ENCODE data around the gene FBXO24. TPM values are rescaled to one million over a fixed set of nuclear protein-coding genes. Genes with fewer than 3 reads are reported as not detected.

The FBXO24 gene
- total RNA-seq, 4 donors from 2014 or later = 2.9 to 4.9 TPM; not detected in 2

- H3K4me3 ChIP-seq = no peak overlapping the region
- no peak for DNase-seq
- intact Hi-C loops (cut with DNase I; ENCODE audit: low total_unique reads) = no loop called here
- H3K9me3 ChIP-seq = no peaks in the 10 kb centered on the region
- H3K36me3 ChIP-seq = no peaks in the 10 kb centered on the region
- H3K27ac ChIP-seq = no peak overlapping the region
- TF ChIP-seq CTCF (IDR thresholded peaks at IDR 0.05) (no peak), POLR2A (IDR thresholded peaks at IDR 0.05) (no peak)
- no peaks in the 10 kb centered on the region for H3K27me3 ChIP-seq
- peaks cover 0 to 3% of the 10 kb centered on the region in 2 donors for H3K4me1 ChIP-seq
These were observed 10.9 kb upstream of the FBXO24 start for GRCh38 chr7:100575206-100575631.

GRCh38 chr7:100575746-100576383 lies 10.3 kb upstream of the FBXO24 start:
- Histone ChIP-seq H3K36me3 (no peaks in the 10 kb centered on the region), H3K4me3 (no peak overlapping the region), H3K27ac (no peak overlapping the region), H3K9me3 (no peaks in the 10 kb centered on the region), H3K4me1 (no peaks in the 10 kb centered on the region), H3K27me3 (no peaks in the 10 kb centered on the region)
- intact Hi-C loops (cut with DNase I; ENCODE audit: low total_unique reads) = no loop called here
- TF ChIP-seq CTCF (IDR thresholded peaks at IDR 0.05) (no peak), POLR2A (IDR thresholded peaks at IDR 0.05) (no peak)
- DNase-seq = no peak

DNA sequence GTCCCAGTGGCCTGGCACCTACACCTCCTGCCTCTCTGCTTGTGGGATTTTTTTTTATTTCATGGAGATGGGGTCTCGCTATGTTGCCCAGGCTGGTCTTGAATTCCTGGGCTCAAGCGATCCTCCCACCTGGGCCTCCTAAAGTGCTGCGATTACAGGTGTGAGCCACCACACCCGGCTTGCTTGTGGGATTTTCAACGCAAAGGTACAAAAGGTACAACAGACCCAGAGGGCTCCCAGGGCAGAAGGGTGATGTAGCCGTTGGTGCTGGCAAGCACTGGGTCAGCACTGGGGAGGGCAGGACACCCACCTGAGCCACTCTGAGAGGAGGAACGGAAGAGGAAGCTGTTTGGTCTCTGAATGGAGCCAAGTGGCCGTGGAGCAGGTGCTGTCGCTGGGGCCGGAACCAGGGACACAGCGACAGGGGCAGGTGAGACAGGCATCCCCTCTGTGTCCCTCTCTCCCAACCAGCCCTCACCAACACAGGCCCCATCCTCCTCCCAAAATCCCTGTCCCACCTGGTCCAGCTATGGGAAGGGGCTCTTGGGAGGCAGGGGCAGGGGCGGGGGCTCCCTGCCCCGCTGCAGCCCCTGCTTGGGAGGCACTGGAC lies 9.6 kb upstream of the FBXO24 start:
- Histone ChIP-seq H3K4me3 (no peak overlapping the region), H3K36me3 (no peaks in the 10 kb centered on the region), H3K27me3 (no peaks in the 10 kb centered on the region), H3K4me1 (no peaks in the 10 kb centered on the region), H3K27ac (no peak overlapping the region), H3K9me3 (no peaks in the 10 kb centered on the region)
- no peak for DNase-seq
- TF ChIP-seq CTCF (IDR thresholded peaks at IDR 0.05) (no peak), POLR2A (IDR thresholded peaks at IDR 0.05) (no peak)
- intact Hi-C loops (cut with DNase I; ENCODE audit: low total_unique reads) = no loop called here

DNA sequence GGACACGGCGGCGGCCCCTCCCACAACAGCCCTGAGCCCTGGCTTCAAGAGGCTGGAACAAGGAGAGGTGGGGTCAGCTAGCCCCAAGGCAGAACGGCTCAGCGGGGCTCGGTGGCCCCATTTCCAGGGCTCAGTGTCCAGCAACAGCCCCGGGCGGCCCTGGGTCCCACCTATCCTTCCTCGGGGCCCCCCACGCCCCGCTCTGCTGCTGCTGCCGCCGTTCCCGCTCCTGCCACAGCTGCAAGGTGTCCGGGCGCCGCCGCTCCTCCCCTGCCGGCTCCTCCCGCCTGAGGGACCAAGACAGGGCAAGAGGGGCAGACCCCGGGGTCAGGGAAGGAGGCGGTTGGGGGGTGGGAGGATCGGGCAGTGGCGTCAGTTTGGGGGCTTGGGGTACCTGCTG lies 9.0 kb upstream of the FBXO24 start:
- TF ChIP-seq CTCF (IDR thresholded peaks at IDR 0.05) = no peak
- TF ChIP-seq POLR2A (IDR thresholded peaks at IDR 0.05) = no peak
- H3K4me1 ChIP-seq = no peaks in the 10 kb centered on the region
- no peak for DNase-seq
- no peak overlapping the region for H3K4me3 ChIP-seq
- intact Hi-C loops (cut with DNase I; ENCODE audit: low total_unique reads) = no loop called here
- H3K27me3 ChIP-seq = no peaks in the 10 kb centered on the region
- H3K27ac ChIP-seq = no peak overlapping the region
- no peaks in the 10 kb centered on the region for H3K9me3 ChIP-seq
- H3K36me3 ChIP-seq = no peaks in the 10 kb centered on the region

GRCh38 chr7:100577507-100577906 lies 8.6 kb upstream of the FBXO24 start:
- DNase-seq = no peak
- intact Hi-C loops (cut with DNase I; ENCODE audit: low total_unique reads) = no loop called here
- H3K4me3 ChIP-seq = no peak overlapping the region
- TF ChIP-seq POLR2A (IDR thresholded peaks at IDR 0.05) = no peak
- no peak for TF ChIP-seq CTCF (IDR thresholded peaks at IDR 0.05)
- H3K36me3 ChIP-seq = no peaks in the 10 kb centered on the region
- no peak overlapping the region for H3K27ac ChIP-seq
- no peaks in the 10 kb centered on the region for H3K27me3 ChIP-seq
- H3K9me3 ChIP-seq = no peaks in the 10 kb centered on the region
- no peaks in the 10 kb centered on the region for H3K4me1 ChIP-seq
